GM18873 (cell line): ENCODE measurements around the gene ZBED6.
"Not testable (repeated sequence)": the region's sequence is repeated elsewhere in the genome, so short reads cannot be mapped to it uniquely, and the experiment has no call there.

ENCODE experiments used
- ATAC-seq: cut with Tn5 transposase; IDR thresholded peaks from one replicate; pipeline ENCODE4 v1.9.1; 2021; ENCODE audit warnings: mild to moderate bottlenecking, moderate library complexity, moderate number of reproducible peaks; ENCODE audit not compliant: unreplicated experiment, low FRiP score

ZBED6 gene

GRCh38 chr1:203777596-203777995 lies 17.8 kb upstream of the ZBED6 start:
- no peak for ATAC-seq

GRCh38 chr1:203778146-203778545 lies 17.3 kb upstream of the ZBED6 start:
- no peak for ATAC-seq

GRCh38 chr1:203778789-203779188 lies 16.6 kb upstream of the ZBED6 start:
- no peak for ATAC-seq

DNA sequence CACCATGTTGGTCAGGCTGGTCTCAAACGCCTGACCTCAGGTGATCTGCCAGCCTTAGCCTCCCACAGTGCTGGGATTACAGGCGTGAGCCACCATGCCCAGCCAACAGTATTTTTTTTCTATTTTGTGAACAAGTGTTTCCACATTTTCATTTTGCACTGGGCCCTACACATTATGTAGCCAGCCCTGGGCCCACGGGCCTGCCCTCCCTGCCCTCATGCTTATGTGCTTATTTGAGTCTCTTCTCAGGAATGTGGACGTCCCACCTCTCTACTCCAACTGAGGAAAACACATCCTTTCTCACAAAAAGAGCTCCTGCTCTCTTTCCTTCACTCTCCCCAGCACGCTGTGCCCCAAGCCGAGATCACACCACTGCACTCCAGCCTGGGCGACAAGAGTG lies 13.5 kb upstream of the ZBED6 start:
- no peak for ATAC-seq

DNA sequence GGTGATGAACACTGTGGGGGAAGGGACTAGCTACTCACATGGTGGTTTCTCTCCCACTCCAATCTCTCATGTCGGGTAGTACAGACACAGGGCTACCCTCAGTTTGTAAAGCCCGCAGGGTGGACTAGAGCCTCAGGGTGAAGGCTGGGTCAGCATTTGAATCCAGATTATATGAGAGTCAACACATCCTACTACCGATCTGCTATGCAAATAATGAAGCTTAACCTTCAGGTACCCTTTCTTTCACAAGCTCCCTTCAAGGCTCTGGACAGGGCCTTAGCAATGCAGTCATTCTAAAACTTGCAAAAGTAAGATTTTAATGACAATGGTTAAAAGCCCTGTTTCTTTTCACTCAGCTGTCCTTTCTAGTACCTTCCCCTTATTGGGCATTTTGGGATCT lies 5.5 kb upstream of the ZBED6 start:
- no peak for ATAC-seq

GRCh38 chr1:203791498-203791897 lies 3.9 kb upstream of the ZBED6 start:
- no peak for ATAC-seq

GRCh38 chr1:203792486-203792885 lies 2.9 kb upstream of the ZBED6 start:
- ATAC-seq, result no peak

DNA sequence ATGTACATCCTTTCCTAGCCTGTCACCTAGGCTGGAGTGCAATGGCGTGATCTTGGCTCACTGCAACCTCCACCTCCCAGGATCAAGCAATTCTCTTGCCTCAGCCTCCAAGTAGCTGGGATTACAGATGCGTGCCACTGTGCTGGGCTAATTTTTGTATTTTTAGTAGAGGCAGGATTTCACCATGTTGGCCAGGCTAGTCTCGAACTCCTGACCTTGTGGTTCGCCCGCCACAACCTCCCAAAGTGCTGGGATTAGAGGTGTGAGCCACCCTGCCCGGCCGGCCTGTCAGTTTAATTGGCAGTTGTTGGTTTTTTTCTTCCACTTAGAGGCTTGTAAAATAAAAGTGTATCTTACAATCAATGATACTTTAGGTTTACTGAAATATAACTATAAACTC lies 1.9 kb upstream of the ZBED6 start:
- not testable (repeated sequence) for ATAC-seq

- no peak for ATAC-seq
Observed at GRCh38 chr1:203794764-203795440, 521 bp upstream of the ZBED6 start.

DNA sequence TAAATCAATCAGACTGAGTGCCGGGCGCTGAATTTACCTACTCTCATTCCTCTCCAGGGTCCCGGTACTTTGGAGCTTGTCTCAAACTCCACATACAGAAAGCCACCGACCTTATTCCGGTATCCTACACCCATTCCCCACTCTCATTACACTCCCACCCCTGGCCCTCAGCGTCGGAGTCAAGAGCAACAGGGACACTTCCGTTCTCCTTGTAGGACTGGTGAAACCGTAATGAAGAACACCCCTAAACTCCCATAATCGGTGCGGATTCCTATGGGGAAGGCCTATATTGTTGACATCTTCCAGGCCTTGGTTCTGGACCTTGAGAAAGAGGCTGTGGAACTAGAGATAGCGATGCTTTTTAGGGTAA lies 798 bp downstream of the ZBED6 start:
- ATAC-seq, result no peak

GRCh38 chr1:203797216-203797615 lies 1.8 kb downstream of the ZBED6 start:
- ATAC-seq, result no peak

DNA sequence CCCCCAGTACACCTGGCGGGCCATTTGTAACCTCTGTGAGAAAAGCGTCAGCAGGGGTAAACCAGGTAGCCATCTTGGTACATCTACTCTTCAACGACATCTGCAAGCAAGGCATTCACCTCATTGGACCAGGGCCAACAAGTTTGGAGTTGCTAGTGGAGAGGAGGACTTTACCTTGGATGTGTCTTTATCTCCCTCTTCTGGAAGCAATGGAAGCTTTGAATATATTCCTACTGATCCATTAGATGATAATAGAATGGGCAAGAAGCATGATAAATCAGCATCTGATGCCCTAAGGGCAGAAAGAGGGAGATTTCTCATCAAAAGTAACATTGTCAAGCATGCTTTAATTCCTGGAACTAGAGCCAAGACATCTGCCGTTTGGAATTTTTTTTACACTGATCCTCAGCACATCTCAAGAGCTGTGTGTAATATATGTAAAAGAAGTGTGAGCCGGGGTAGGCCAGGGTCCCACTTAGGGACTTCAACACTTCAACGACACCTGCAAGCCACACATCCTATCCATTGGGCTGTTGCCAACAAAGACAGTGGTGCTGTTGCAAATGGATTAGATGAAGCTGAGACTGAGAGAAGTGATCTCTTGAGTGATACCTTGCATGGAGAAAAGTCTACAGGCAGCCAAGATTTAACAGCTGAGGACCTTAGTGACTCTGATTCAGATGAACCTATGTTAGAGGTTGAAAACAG lies 2.7 kb downstream of the ZBED6 start:
- ATAC-seq, result no peak

DNA sequence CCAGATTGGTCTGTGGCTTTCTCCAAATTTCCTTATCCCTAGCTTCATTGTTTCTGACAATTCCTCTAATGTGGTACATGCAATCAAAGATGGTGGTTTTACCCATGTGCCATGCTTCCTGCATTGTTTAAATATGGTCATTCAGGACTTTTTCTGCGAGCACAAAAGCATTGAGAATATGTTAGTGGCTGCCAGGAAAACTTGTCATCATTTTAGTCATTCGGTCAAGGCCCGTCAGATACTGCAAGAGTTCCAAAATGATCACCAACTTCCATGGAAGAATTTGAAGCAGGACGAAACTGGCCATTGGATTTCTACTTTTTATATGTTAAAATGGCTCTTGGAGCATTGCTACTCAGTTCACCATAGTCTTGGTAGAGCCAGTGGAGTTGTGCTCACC lies 3.7 kb downstream of the ZBED6 start:
- ATAC-seq, result no peak

DNA sequence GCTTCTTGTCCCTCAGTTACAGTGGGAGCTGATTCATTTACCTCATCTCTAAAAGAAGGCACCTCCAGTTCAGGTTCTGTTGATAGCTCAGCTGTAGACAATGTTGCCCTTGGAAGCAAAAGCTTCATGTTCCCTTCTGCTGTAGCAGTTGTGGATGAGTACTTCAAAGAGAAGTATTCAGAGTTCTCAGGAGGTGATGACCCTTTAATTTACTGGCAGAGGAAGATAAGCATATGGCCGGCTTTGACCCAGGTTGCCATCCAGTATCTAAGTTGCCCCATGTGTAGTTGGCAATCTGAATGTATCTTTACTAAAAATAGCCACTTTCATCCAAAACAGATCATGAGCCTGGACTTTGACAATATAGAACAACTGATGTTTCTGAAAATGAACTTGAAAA lies 4.5 kb downstream of the ZBED6 start:
- ATAC-seq, result no peak

DNA sequence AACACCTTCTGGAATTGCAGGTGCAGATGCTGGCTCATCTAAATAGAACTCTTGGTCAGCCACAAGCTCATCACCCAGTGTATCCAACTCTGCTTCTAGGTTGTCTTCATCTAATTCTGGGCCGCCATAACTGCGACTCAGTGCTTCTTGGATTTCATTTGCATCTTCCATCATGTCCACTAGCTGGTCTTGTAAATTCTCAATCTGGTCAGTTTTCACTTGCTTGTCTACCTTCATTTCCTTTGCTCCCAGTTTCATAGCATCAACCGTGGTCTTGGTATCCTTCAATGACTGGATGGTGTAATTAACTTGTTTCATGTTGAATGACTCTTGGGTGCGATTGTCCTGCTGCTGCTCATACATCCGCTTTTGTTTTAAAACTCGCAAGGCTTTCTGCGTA lies 10.3 kb downstream of the ZBED6 start:
- no peak for ATAC-seq

DNA sequence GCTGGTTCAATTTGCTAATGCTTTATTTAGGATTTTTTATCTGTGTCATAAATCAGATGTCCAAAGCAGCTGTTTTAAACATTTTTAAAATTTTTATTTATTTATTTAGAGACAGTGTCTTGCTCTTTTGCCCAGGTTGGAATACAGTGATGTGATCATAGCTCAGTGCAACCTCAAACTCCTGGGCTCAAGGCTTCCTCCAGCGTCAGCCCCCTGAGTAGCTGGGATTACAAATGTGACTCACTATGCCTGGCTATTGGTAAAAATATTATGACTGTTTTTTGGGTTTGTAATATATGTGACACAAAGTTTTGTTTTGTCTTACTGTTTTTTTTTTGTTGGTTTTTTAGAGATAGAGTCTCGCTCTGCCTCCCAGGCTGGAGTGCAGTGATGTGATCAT lies 11.8 kb downstream of the ZBED6 start:
- ATAC-seq, result no peak

- ATAC-seq, result no peak
Observed at GRCh38 chr1:203813581-203814341, 18.3 kb downstream of the ZBED6 start.

GRCh38 chr1:203818399-203818798 lies 23.0 kb downstream of the ZBED6 start:
- no peak for ATAC-seq

DNA sequence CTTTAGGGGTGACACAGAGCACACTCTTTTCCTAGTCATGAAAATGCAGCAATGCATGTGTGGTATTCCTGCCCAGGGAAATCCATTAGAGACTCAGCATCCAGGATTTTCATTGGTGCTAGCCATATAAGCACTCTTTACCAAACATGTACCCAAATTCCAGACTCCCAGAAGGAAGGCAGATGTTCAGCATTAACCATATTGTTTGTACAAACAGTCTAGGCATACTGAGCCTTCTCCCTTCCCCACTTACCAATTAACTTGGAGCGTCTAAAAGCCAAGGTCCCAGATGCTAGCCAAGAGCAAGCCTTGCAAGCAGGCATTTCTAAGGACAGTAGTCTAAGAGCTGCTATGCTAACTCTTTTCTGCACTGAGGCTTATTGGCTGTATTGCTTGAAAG lies 27.9 kb downstream of the ZBED6 start:
- no peak for ATAC-seq

GRCh38 chr1:203826175-203826574 lies 30.8 kb downstream of the ZBED6 start:
- no peak for ATAC-seq

- ATAC-seq, result no peak
Observed at GRCh38 chr1:203828002-203828401, 32.6 kb downstream of the ZBED6 start.

- ATAC-seq, result no peak
Observed at GRCh38 chr1:203828503-203828902, 33.1 kb downstream of the ZBED6 start.
